Ovary (tissue), 3 donors: ENCODE measurements around the gene MRAS.

Experiments
- EP300 ChIP-seq: sonication (generic); formaldehyde crosslinking; IDR thresholded peaks from one replicate; pipeline ENCODE4 v1.6.1; 2017; ENCODE audit warnings: antibody characterized with exemption
- TF ChIP-seq, protein P1 (sequence below), 3 donors: fragments of 450-650 bp in 2 of 3; fragments of 200-600 bp in 1 of 3; IDR thresholded peaks; one replicate each; pipeline versions ENCODE4 v1.5.1 to v1.8.0; 2016 to 2022; ENCODE audit warnings: antibody characterized with exemption in 3 of 3, mild to moderate bottlenecking in 1 of 3
- donor health status: DM: no; HTN: no; CAD: no.

DNA sequence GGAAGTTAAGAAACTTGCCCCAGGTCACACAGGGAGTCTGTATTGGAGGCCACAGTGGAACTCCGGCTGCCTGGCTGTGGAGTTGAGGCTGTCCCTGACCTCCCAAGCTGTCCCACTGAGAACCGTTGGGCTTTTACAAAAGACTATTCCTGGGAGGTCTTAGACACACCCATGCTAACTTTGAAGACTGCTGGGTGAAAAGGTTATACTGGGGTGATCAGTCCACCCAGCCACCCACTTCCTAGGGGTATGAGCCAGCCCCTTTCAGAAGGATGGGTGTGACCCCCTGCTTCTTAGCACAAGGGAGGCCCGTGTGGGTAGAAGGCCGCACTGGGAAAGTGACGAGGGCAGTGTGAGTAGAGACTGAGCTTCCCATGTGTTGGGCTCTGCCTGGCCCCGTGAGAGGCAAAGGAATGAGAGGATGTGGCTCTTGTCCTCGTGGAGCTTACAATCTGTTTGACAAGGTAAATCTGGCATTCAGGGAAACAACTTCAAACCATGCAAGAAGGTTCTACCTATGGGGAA is 19.0 kb downstream of the MRAS start:
- TF ChIP-seq, protein P1, sequence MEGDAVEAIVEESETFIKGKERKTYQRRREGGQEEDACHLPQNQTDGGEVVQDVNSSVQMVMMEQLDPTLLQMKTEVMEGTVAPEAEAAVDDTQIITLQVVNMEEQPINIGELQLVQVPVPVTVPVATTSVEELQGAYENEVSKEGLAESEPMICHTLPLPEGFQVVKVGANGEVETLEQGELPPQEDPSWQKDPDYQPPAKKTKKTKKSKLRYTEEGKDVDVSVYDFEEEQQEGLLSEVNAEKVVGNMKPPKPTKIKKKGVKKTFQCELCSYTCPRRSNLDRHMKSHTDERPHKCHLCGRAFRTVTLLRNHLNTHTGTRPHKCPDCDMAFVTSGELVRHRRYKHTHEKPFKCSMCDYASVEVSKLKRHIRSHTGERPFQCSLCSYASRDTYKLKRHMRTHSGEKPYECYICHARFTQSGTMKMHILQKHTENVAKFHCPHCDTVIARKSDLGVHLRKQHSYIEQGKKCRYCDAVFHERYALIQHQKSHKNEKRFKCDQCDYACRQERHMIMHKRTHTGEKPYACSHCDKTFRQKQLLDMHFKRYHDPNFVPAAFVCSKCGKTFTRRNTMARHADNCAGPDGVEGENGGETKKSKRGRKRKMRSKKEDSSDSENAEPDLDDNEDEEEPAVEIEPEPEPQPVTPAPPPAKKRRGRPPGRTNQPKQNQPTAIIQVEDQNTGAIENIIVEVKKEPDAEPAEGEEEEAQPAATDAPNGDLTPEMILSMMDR (IDR thresholded peaks at IDR 0.05), result no peak
- TF ChIP-seq EP300, result no peak
